SK-N-SH (cell line): ENCODE data around the gene NMT2. TPM values are rescaled to one million over a fixed set of nuclear protein-coding genes. Genes with fewer than 3 reads are reported as not detected.

Source experiments
- CTCF ChIA-PET: fragments of 300-600, 350-600 bp; formaldehyde crosslinking; extraction: SDS; loops from one replicate; lab custom pipeline; 2021; lab: Yijun Ruan, JAX
- POLR2A ChIA-PET: fragments of 350-600 bp; sonication (Branson Sonifier 250); formaldehyde crosslinking; extraction: SDS; loops from one replicate; lab custom pipeline; 2020; ENCODE audit warnings: antibody characterized with exemption, inconsistent platforms; lab: Yijun Ruan, JAX
- DNase-seq: peaks from one replicate; pipeline ENCODE4 v3.0.0; 2012
- H2AFZ ChIP-seq: fragments of 200-600 bp; sonication (generic); 2 replicates; pipeline ENCODE4 v1.8.1; 2016; ENCODE audit warnings: antibody characterized with exemption, mild to moderate bottlenecking, low read depth
- H3F3A ChIP-seq: fragments of 200-600 bp; sonication (generic); replicated peaks from 2 replicates; pipeline ENCODE3; 2016; ENCODE audit warnings: antibody characterized with exemption, mild to moderate bottlenecking; ENCODE audit not compliant: insufficient read depth
- H3K27ac ChIP-seq, 2 experiments: fragments of 200-500 bp in 1 of 2; fragments of 200-600 bp in 1 of 2; sonication (Bioruptor generic) in 1 of 2; sonication (generic), shearing (Covaris generic) in 1 of 2; 2 replicates each; pipeline versions ENCODE4 v1.5.1 to v1.6.1; 2014 to 2016; ENCODE audit warnings: low read depth in 2 of 2, inconsistent platforms in 1 of 2, low read length in 1 of 2, mild to moderate bottlenecking in 1 of 2, mixed read lengths in 1 of 2
- H3K27me3 ChIP-seq: fragments of 200-600 bp; sonication (generic), shearing (Covaris generic); 2 replicates; pipeline ENCODE4 v1.6.1; 2016; ENCODE audit warnings: mixed run types; ENCODE audit not compliant: insufficient read depth
- H3K36me3 ChIP-seq, 2 experiments: fragments of 200-500 bp in 1 of 2; fragments of 200-600 bp in 1 of 2; sonication (Bioruptor generic) in 1 of 2; sonication (generic) in 1 of 2; replicated peaks in 1 of 2; 2 replicates each; pipeline versions ENCODE3 to v1.5.1; 2014 to 2016; ENCODE audit warnings: low read length in 1 of 2, mild to moderate bottlenecking in 1 of 2; ENCODE audit not compliant: insufficient read depth in 2 of 2, control insufficient read depth in 1 of 2
- H3K4me1 ChIP-seq, 2 experiments: fragments of 200-500 bp in 1 of 2; fragments of 200-600 bp in 1 of 2; sonication (Bioruptor generic) in 1 of 2; sonication (generic), shearing (Covaris generic) in 1 of 2; 2 replicates each; pipeline versions ENCODE4 v1.5.1 to v1.6.1; 2014 to 2016; ENCODE audit warnings: low read depth in 1 of 2, low read length in 1 of 2, mixed run types in 1 of 2; ENCODE audit not compliant: insufficient read depth in 2 of 2, control insufficient read depth in 1 of 2
- H3K4me2 ChIP-seq: fragments of 200-600 bp; sonication (generic), shearing (Covaris generic); 2 replicates; pipeline ENCODE4 v1.6.1; 2017; ENCODE audit warnings: mixed run types
- H3K4me3 ChIP-seq, 2 experiments: fragments of 200-500 bp in 1 of 2; fragments of 200-600 bp in 1 of 2; sonication (Bioruptor generic) in 1 of 2; sonication (generic), shearing (Covaris generic) in 1 of 2; 2 replicates each; pipeline versions ENCODE4 v1.5.1 to v1.8.1; 2014 to 2016; ENCODE audit warnings: low read depth in 2 of 2, inconsistent platforms in 1 of 2, low read length in 1 of 2, mild to moderate bottlenecking in 1 of 2, mixed read lengths in 1 of 2, moderate library complexity in 1 of 2
- H3K79me2 ChIP-seq: fragments of 200-600 bp; sonication (generic); 2 replicates; pipeline ENCODE4 v1.8.1; 2017; ENCODE audit warnings: mild to moderate bottlenecking; ENCODE audit not compliant: insufficient read depth
- H3K9ac ChIP-seq: fragments of 200-600 bp; sonication (generic); 2 replicates; pipeline ENCODE4 v1.6.1; 2017; ENCODE audit warnings: mixed run types
- H3K9me2 ChIP-seq: fragments of 200-600 bp; sonication (generic); 2 replicates; pipeline ENCODE4 v1.6.1; 2017; ENCODE audit warnings: mixed run types
- H3K9me3 ChIP-seq: fragments of 200-600 bp; sonication (generic); 2 replicates; pipeline ENCODE4 v1.6.1; 2017; ENCODE audit warnings: mixed run types, mild to moderate bottlenecking, moderate library complexity
- H4K20me1 ChIP-seq: fragments of 200-600 bp; sonication (generic); 2 replicates; pipeline ENCODE4 v1.6.1; 2017; ENCODE audit warnings: mild to moderate bottlenecking, mixed run types; ENCODE audit not compliant: insufficient read depth
- CHD2 ChIP-seq: fragments of 150-350 bp; IDR thresholded peaks from 2 replicates; pipeline ENCODE4 v1.6.1; 2018; ENCODE audit warnings: low read length; ENCODE audit not compliant: partially characterized antibody
- CTCF ChIP-seq: fragments of 200-600 bp; sonication (generic); IDR thresholded peaks from 2 replicates; pipeline ENCODE4 v1.6.1; 2017; ENCODE audit warnings: antibody characterized with exemption, mild to moderate bottlenecking, moderate library complexity
- ELF1 ChIP-seq: IDR thresholded peaks from 2 replicates; pipeline ENCODE4 v1.4.0; 2012
- EP300 ChIP-seq, 2 experiments: IDR thresholded peaks; 2 replicates each; pipeline versions ENCODE4 v1.4.0 to v1.6.1; 2012; ENCODE audit warnings: borderline replicate concordance in 1 of 2, low read depth in 1 of 2, low read length in 1 of 2
- FOSL2 ChIP-seq: IDR thresholded peaks from 2 replicates; pipeline ENCODE4 v1.4.0; 2012; ENCODE audit warnings: low read depth, mild to moderate bottlenecking, moderate library complexity, borderline replicate concordance
- FOXJ3 ChIP-seq: sonication (generic); formaldehyde crosslinking; IDR thresholded peaks from 2 replicates; pipeline ENCODE4 v1.5.1; 2020; ENCODE audit warnings: mild to moderate bottlenecking, missing genetic modification reagents
- GABPA ChIP-seq: IDR thresholded peaks from 2 replicates; pipeline ENCODE4 v1.4.0; 2012; ENCODE audit warnings: low read depth, mild to moderate bottlenecking
- GATA2 ChIP-seq: sonication (generic); formaldehyde crosslinking; IDR thresholded peaks from 2 replicates; pipeline ENCODE4 v1.5.0; 2020; ENCODE audit warnings: mild to moderate bottlenecking, missing genetic modification reagents
- JUND ChIP-seq: IDR thresholded peaks from 2 replicates; pipeline ENCODE4 v1.4.0; 2012
- MAX ChIP-seq: IDR thresholded peaks from 2 replicates; pipeline ENCODE4 v1.4.0; 2012; ENCODE audit warnings: low read depth
- MEF2A ChIP-seq: IDR thresholded peaks from 2 replicates; pipeline ENCODE4 v1.4.0; 2012; ENCODE audit warnings: low read depth, borderline replicate concordance
- MXI1 ChIP-seq: IDR thresholded peaks from 2 replicates; pipeline ENCODE4 v1.6.1; 2012; ENCODE audit warnings: mild to moderate bottlenecking, low read depth, low read length, improper control_type of control experiment
- NRF1 ChIP-seq: IDR thresholded peaks from 2 replicates; pipeline ENCODE4 v1.6.1; 2012; ENCODE audit warnings: low read depth, mild to moderate bottlenecking, low read length
- PBX3 ChIP-seq: IDR thresholded peaks from 2 replicates; pipeline ENCODE4; 2012
- POLR2AphosphoS5 ChIP-seq: IDR thresholded peaks from 2 replicates; pipeline ENCODE4 v1.6.1; 2012; ENCODE audit warnings: low read depth, low read length
- REST ChIP-seq: IDR thresholded peaks from 2 replicates; pipeline ENCODE4 v1.6.1; 2012; ENCODE audit warnings: mild to moderate bottlenecking, low read depth, low read length, moderate library complexity
- RFX5 ChIP-seq: IDR thresholded peaks from 2 replicates; pipeline ENCODE4 v1.6.1; 2012; ENCODE audit warnings: mild to moderate bottlenecking, improper control_type of control experiment, low read length
- RXRA ChIP-seq: IDR thresholded peaks from 2 replicates; pipeline ENCODE4 v1.4.0; 2012; ENCODE audit warnings: low read depth, mild to moderate bottlenecking, borderline replicate concordance
- SIN3A ChIP-seq: IDR thresholded peaks from 2 replicates; pipeline ENCODE4 v1.6.1; 2012; ENCODE audit warnings: low read depth, mild to moderate bottlenecking, low read length, moderate library complexity, borderline replicate concordance
- TAF1 ChIP-seq: IDR thresholded peaks from 2 replicates; pipeline ENCODE4 v1.6.1; 2012; ENCODE audit warnings: low read depth, mild to moderate bottlenecking, low read length, moderate library complexity, borderline replicate concordance
- TCF12 ChIP-seq: IDR thresholded peaks from 2 replicates; pipeline ENCODE4 v1.4.0; 2012
- TEAD4 ChIP-seq: IDR thresholded peaks from 2 replicates; pipeline ENCODE4 v1.4.0; 2012; ENCODE audit warnings: mild to moderate bottlenecking, borderline replicate concordance; ENCODE audit not compliant: insufficient read depth
- USF2 ChIP-seq: fragments of 150-350 bp; IDR thresholded peaks from 2 replicates; pipeline ENCODE4 v1.6.1; 2017; ENCODE audit warnings: antibody characterized with exemption, low read length, low read depth, borderline replicate concordance
- ZBTB33 ChIP-seq: IDR thresholded peaks from 2 replicates; pipeline ENCODE4 v1.4.0; 2012; ENCODE audit warnings: low read depth, borderline replicate concordance
- WGBS: methylation state at CpG from one replicate; pipeline ENCODE4 v1.1.6; 2017; ENCODE audit warnings: low lambda C conversion rate; 5-methylcytosine and 5-hydroxymethylcytosine counted together
- polyA plus RNA-seq, 3 experiments: library from polyadenylated mRNA; depleted of rRNA; stranded (reverse); fragments of >200 nt; gene quantifications; 2 replicates each; pipeline ENCODE4 v1.2.3, GENCODE V29; 2012

The NMT2 gene
- polyA plus RNA-seq (2012; rRNA removed) = 25.9 and 26.5 TPM in 2 replicates
- 28.8 and 32.4 TPM in 2 replicates for polyA plus RNA-seq (2012; cell fraction: cytosol; rRNA removed)
- polyA plus RNA-seq (2012; cell fraction: nucleus; rRNA removed) = 38.5 and 52.3 TPM in 2 replicates

- peaks cover 12% of the 10 kb centered on the region; the same call in 1 of the 2 replicates for H4K20me1 ChIP-seq
- POLR2A ChIA-PET = interaction anchor here (1.1 kb wide), 1 partner anchor 202 kb away, joined by 4 read pairs; no protein-coding TSS in a partner anchor
- peaks cover 46% of the 10 kb centered on the region for H3K79me2 ChIP-seq
- H3K4me3 ChIP-seq = peak within 1 kb of the TSS; percentile 77 to 92
- peaks cover 4 to 25% of the 10 kb centered on the region in 2 experiments for H3K4me1 ChIP-seq
- H3K27me3 ChIP-seq = no peaks in the 10 kb centered on the region
- no peaks in the 10 kb centered on the region for H3K9me3 ChIP-seq
- CTCF ChIA-PET = interaction anchor here (0.7 to 2.0 kb wide), 6 partner anchors 10 to 203 kb away, joined by 3 to 7 read pairs (median 4); partner anchors contain the start of gene FAM171A1
- no peak for DNase-seq
- peak within 1 kb of the TSS; percentile 85 for H2AFZ ChIP-seq
- H3K36me3 ChIP-seq = no peaks in the 10 kb centered on the region
- H3K9ac ChIP-seq = peak within 1 kb of the TSS; percentile 83
- H3K4me2 ChIP-seq = peak within 1 kb of the TSS; percentile 88
- H3K9me2 ChIP-seq = no peaks in the 10 kb centered on the region
- 12% methylated on average over 3 of the region's 70 CpGs for WGBS
- H3K27ac ChIP-seq = peak within 1 kb of the TSS; percentile 73 to 88
- no peaks in the 10 kb centered on the region for H3F3A ChIP-seq
- TF ChIP-seq ELF1 = no peak
- no peak for TF ChIP-seq RXRA
- TF ChIP-seq TEAD4 = no peak
- no peak for TF ChIP-seq MEF2A
- TF ChIP-seq GABPA = no peak
- TF ChIP-seq ZBTB33 = no peak
- TF ChIP-seq PBX3 = no peak
- peak; percentile 91 for TF ChIP-seq TAF1
- TF ChIP-seq CHD2 = no peak
- TF ChIP-seq JUND = no peak
- TF ChIP-seq REST = peak; percentile 34; the same call in 1 of the 2 replicates
- TF ChIP-seq GATA2 = no peak
- TF ChIP-seq TCF12 = no peak
- TF ChIP-seq EP300 (IDR thresholded peaks at IDR 0.05; ENCODE audit: borderline replicate concordance in 1 of 2, low read depth in 1 of 2, low read length in 1 of 2) = no peak
- peak; percentile 51; the same call in 1 of the 2 replicates for TF ChIP-seq SIN3A
- TF ChIP-seq USF2 = no peak
- TF ChIP-seq MAX = peak; percentile 74; the same call in 1 of the 2 replicates
- no peak for TF ChIP-seq FOSL2
- TF ChIP-seq NRF1 = no peak
- peak; percentile 87 for TF ChIP-seq MXI1
- peak; percentile 28 for TF ChIP-seq CTCF
- no peak for TF ChIP-seq RFX5
- no peak for TF ChIP-seq FOXJ3 (CRISPR knock-in tag)
- TF ChIP-seq POLR2AphosphoS5 = peak; percentile 82
These were observed at the start of gene NMT2 for GRCh38 chr10:15168291-15168785. TSS of gene NMT2 (minus strand) at chr10:15168693. CDS start at chr10:15168612, 81 bp downstream.
